NCI-H1105 (cell line): ENCODE results near the gene CERS6.
"Not testable (repeated sequence)": the region's sequence is repeated elsewhere in the genome, so short reads cannot be mapped to it uniquely, and the experiment has no call there.

Experiments used
- DNase-seq: peaks from one replicate; lab custom pipeline; 2025; lab: John Stamatoyannopoulos, UW

Gene CERS6

DNA sequence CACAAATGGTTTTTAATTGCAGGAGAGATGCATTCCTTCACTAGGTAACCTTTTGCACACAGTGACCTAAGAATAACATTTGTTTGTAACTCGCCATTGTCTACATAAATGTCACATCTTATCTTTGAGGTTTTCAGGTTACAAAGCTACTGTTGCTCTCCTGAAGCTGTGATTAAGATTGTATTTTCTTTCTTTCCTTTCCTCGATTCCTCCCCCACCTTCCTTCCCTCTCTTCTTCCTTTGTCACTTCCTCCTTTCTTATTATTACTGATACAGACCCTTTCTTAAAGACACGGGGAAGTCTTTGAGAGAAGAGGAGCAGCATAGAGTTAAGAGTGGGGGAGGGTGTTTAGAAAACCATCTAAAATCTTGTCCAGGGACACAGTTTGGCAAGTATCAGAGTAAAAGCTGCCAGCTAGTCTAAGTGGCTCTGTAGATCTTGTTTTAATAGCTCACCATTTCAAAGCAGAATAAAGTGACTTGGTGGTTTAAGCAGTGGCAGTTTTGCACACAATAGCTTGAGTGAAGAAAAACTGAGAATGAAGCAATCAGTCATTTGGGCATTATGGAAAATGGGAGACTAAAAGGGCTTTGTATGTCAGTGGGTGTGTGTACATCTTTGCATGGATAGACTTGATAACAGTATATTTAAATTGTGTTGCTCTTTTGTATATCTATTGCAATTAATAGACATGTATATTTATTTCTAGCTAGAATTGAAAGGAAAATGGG is 10.9 kb downstream of the CERS6 start:
- DNase-seq: no peak

DNA sequence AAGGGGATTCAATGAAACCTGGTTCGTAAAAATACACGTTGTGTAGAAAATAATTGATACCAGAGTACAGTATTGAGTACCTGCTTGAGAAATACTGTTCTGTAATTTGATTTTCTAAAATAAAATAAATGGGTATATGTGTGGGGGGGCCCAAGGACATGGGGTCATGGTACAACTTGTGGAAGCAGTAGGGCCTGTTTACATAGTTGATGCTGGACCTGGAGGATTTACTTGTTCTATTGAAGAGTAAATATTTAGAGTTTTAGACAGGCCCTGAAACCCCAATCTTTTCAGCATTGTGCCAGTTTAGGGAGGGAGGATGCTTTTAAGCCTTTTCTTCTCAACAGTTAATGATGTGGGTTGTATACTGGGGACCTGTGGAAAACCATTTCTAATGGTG is 11.7 kb downstream of the CERS6 start:
- DNase-seq: no peak

DNA sequence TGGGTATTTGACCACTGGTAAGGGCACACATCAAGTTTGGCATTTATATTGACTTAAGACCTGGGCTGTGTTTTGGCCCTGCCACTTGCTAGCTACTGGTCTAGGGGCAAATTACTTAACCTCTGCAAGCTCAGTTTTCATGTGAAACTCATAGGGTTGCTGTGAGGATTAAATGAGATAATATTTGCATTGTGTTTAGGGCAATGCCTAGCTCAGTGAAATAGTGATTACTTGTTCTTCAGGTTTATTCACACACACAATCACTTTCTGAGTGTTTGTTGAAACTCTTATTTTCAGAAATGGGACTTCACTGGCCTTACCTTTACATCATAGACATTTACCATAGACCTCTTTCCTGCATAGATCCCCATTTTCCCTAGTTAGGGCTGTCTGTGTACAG is 12.3 kb downstream of the CERS6 start:
- no peak for DNase-seq

DNA sequence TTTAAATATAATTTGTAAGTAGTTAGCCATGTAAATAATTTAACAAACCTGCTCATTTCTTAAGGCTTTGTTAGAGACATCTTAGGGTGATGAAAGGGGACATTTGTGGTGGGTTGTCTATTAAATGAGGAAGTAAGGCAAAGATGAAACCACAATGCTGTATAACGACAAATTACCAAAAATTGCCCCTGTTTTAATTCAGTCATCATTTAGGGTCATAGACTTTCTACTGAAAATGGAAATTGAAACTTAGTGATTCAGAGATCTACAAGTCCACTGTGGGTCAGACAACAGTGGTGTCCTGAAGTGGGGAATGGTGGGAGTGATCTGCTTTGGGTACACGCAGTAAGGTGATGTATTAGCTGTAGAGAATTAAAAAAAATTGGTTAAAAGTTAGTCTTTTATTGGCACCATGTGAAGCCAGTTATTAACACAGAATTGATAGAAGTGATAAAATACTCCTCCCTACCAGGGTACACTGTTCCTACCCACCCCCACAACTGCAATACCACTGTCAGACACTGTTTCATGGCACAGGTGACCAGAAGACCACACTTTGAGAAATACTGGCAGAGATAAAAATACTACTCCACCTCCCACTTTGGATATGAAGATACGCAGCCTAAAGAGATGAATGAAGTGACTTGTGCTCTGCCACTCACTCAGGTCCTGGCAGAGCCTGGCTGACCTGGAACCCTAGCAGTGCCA is 13.4 kb downstream of the CERS6 start:
- DNase-seq: no peak

DNA sequence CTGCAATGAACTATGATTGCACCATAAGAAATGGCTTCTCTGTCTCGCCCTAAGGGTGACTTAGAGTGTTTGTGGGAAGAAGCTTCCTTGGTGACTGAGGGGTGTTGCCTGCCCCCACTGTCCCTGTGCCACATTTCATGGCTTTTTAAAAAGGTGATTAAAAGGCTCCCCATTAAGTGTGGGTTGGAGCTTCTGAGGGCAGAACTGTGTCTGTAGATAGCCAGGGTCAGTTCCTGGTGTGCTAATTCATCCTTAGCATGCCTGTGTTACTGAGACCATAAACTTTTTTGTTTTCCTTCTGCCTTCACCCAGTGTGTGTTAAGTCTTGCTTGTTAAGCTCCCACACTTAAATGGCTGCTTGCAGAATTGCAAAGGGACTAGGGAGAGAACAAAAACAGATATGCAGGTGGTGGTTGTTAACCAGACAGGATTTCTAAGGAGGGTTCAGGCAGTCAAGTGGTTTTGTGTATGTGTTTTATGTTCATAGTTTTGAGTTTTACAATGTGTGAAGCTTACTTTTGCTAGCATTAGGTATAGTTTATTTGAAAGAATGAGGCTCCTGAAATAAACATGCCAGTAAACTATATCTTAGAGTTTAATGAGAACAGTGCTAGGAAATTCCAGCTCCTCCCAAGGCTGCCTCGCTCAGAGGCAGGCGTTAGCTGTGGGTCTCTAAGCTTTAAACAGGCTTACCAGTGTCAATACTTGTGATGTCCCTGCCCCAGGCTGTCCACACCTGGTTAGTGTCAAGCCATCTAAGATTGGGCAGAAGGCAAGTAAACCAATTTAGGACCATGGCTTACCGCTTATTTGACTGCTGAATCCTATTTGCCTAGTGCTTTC is 14.5 kb downstream of the CERS6 start:
- no peak for DNase-seq

DNA sequence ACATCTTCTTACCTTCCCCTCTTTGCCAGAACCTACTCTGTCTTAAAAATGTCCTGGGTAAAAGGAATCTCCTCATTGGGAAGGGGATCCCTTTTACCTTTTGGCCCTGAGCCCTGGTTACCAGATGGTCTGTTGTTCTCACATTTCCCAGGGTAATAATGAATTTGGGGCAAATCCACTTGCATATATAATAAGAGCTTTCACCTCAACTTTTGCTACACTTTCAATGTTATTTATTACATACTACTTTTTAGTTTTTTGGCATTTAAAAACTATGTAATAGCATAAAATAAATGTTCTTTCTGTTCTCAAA is 15.0 kb downstream of the CERS6 start:
- DNase-seq: no peak

DNA sequence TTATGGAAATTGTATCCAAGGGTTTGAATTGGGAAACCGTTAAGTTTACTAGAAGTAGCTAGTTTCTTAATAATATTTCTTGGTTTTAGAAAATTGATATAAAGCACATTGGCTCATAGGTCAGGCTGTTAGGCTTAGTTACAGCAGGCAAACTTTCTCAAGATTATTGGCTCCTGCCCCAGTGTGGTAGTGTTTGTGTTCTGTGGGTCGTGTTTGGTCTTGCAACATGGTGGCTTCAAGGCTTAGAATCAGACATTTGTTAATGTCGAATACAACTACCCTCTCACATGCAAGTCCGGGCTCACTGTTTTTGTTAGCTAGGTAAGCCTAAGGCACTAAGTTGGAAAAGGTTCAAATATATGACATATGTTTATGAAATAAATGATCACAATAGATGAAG is 19.6 kb downstream of the CERS6 start:
- no peak for DNase-seq

DNA sequence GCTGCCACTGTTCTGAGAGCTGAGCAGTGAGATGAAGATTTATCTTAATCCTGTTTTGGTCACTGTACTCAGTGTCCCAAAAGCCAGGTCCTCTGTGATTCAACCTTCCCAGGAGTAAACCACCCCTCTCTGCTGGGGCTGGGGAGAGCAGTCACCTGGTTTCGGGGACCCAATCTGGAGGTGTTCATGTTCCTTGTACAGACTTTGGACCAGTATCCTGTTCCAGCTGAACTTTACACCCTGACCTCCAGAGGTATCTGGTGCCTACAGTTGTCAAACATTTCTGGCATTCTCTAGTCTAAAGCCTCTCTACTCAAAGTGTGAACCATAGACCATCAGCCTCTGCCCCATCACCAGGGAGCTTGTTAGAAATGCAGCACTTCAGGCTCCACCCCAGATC is 22.1 kb downstream of the CERS6 start:
- no peak for DNase-seq

DNA sequence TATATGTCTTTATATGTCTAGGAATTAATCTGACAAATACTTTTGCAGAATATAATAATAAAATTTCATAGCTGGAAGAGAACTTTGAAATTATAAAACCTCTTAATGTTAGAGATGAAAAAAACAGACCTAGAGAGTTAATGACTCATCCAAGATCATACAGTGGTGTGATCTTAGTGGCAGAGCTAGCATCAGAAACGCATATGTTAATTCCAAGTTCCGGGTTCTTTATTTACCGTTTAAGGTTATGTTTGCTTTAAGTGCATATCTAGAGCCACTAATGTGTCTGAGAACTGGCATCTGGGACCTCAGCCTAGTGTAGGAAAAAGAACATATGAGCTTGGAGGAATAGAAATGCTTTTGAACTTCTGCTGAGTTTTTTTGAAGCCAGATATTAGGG is 24.3 kb downstream of the CERS6 start:
- DNase-seq: no peak

DNA sequence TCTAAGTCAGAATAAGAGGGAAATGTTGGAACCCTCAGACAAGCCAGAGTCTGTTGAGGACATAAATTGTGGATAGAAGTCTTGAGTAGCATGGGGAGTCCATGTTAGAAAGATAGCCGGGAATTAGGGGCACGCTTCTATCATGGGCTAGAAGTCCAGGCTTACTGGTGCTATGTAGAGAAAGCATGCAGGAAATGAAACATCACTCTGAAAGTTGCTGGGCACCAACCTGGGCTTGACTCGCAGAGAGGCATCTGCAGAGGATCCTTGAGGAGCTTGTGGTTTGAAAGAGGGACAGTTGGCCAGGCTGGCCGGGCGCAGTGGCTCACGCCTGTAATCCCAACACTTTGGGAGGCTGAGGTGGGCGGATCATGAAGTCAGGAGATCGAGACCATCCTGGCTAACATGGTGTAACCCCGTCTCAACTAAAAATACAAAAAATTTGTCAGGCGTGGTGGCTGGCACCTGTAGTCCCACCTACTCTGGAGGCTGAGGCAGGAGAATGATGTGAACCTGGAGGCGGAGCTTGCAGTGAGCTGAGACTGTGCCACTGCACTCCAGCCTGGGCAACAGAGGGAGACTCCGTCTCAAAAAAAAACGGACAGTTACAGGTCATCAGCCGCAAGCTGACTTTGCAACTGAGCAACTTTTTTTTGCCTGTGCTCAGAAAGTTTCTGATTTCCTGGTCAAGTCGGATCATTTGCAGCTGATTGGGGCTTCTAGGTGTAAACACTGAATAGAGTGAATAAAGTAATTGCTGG is 24.9 kb downstream of the CERS6 start:
- no peak for DNase-seq

DNA sequence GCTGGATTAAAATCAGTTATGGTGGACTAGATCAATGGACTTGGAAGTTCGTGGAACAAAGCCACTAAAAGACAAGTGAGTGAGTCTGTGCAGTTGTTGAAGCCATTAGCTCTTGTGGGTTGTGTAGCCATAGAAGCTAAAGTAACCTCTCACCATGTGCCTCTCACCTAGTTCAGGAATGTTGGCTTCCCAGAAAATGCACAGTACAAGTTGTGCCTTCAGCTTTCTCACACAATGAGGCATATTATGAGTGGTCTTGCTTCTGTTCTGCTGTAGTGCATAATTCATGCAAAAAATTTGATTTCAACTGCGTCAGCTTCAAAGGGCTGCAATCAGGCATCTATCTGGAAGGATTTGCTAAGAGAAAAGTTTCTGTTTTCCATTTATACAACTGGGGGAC is 26.2 kb downstream of the CERS6 start:
- no peak for DNase-seq

DNA sequence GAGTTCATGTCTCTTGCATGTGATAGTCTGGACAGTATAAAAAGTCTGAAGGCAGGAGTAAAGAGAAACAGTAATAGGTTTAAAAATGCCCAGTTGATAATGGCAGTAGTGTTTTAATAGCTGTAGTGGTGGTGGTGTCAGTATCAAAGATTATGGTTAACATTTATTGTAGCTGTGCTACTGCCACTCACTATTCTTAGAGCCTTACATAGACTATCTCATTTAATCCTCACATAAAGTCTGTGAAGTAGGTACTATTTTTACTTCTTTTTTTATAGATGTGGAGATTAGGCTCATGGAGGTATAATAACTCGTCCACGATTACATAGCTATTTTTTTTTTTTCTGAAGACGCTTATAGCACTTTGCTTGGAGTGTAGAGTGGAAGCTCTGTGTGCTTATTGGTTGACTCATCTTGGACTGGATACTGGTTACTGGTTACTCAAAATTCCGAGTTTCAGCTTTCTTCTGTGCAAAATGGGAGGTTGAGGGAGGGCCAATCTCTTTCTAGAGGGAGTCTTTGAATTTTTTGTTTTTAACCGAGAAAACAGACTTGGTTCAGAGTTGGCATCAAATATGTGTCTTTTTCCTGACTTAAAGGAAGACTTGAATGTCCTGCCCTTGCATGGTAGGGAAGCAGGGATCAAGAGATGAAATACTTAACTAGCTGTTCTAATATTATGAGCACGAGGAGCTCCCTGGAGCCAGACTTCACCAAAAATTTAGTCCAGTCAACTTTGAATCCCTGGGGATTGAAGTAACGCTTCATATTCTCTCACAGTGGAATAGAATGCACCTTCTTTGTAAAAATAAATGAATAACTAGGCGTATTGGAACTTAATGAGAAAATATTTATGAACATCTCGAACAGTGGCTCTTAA is 27.1 kb downstream of the CERS6 start:
- no peak for DNase-seq

DNA sequence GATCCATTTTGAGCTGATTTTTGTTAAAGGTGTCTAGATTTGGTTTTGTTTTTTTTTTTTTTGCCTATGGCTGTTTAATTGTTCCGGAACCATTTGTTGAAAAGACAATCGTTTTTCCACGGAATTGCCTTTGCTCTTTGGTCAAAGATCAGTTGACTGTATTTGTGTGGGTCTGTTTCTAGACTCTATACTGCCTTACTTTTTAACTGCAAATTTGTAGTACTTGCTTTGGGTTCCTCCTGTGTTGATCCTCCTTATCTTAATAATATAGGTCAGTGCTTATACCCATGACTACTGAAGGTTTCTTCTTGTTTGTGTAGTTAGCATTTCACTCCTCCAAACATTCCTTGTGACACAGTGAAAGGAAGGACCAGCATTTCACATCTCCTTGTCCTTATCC is 30.4 kb downstream of the CERS6 start:
- DNase-seq: no peak

DNA sequence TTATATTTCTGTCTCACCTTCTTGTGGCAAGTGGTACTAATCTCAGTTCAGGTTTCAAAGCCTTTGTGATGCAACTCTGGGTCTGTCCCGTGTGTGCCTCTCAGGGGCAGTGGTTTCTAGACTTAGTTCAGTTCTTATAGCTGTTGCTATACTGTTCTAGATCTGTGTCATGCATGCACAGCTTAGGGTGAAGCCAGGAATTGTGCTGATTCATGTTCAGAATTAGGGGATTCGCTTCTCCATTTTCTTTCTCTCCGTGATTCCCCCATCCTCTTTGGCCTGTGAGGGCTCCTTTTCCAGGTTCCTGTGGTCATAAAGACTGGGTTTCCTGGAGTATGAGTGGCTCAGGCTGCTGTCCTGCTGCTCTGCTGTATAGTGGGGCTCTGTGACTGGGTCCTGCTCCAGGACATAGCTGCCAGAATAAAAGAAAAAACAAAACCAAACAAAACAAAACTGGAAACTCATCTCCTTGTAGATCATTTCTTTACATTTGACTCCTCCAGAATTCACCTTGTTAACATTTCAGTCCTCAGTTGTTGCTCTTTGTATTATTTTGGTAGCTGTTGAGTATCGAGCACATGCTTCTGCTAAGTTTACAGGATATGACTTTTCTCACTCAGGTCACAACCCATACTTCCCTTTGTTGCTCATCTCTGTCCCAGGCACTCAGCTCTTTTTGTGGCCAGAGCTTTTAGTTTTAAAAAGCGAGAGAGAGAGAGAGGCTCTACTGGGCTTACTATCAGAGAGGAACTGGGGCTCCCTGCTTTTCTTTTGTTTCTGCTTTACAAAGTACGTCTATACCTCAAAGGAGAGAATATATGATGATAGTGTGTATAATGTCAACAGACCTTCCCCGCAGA is 34.2 kb downstream of the CERS6 start:
- DNase-seq: no peak

DNA sequence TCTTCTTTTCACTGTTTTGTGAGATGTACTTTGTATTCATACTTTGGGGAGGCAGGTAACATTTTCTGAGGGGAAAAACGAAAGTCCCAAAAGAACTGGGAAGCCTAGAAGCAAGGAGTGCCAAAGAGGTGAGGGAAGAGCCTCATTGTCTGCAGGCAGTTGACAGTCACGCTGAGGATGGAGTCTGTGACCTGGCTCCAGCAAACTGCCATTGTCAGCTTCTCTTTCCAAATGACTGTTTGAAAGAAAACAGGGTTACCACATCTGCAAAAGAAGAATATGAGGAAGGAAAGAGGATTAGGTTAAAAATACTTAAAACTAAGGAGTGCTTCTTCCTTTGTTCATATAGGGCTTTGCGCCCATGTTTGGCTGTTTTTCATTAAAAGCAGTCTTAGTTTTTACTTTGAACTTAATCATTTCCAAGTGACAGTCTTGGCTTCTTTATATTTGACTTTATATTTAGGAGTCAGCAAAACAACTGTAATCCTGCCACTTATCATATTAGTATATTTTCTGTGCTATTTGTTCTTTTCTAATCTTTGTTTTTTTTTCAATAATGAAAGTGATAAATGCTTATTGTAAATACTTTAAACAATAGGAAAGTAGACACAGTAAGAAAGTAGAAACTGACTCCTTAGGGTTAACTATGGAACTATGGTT is 35.0 kb downstream of the CERS6 start:
- DNase-seq: no peak

DNA sequence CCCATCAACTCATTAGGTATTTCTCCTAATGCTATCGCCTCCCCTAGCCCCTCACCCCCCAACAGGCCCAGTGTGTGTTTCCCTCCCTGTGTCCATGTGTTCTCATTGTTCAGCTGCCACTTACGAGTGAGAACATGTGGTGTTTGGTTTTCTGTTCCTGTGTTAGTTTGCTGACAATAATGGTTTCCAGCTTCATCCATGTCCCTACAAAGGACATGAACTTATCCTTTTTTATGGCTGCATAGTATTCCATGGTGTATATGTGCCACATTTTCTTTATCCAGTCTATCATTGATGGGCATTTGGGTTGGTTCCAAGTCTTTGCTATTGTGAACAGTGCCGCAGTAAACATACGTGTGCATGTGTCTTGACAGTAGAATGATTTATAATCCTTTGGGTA is 35.7 kb downstream of the CERS6 start:
- not testable (repeated sequence) for DNase-seq

DNA sequence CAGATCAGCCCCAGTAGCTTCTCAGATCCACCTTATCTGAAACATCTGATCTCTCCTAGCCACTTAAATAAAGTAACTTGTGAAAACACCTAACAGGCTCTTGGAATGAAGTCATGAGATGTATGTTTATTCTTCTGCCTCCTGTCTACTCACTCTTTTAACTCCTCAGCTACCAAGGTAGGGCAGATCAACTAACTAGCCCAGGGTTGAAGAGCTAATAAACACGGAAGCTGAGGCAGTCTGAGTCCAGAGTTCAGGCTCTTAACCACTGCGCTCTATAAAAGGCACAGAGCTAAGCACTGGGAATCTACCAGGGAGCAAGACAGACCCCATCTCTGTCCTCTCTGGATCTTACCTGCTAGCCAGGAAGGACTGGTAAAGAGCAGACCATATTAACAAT is 37.1 kb downstream of the CERS6 start:
- DNase-seq: not testable (repeated sequence)

DNA sequence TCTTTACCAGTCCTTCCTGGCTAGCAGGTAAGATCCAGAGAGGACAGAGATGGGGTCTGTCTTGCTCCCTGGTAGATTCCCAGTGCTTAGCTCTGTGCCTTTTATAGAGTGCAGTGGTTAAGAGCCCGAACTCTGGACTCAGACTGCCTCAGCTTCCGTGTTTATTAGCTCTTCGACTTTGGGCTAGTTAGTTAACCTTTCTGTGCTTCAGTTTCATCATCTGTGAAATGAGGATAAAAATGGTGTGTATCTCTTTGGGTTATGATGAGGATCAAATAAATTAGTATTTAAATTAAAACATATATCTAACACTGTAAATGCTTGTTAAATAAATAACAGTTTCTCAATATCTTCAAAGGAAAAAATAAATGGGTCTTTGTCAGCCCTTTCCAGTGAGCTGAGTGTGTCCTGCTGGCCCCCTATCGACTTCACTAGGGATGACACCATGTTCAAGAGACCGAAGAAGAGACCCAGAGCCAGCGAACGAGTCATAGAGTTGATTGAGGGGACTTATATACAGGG is 38.2 kb downstream of the CERS6 start:
- no peak for DNase-seq

DNA sequence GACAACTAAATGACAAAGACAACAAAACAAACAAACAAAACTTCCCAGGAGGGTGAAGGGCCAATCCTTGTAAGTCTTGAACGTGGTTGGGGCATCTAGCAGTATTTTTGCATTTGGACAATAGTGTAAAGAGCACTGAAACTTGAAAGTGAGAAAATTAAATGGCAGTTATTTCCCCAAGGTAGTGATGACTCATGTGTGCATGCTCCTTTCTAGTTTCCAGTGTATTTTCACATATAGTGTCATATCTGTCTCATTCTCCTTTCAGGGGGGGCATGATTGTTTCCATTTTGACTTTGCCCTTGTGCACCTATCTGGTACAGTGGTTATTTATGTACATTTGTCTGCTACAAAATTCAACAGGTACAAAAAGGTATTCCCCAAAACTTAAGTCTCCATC is 39.5 kb downstream of the CERS6 start:
- no peak for DNase-seq

DNA sequence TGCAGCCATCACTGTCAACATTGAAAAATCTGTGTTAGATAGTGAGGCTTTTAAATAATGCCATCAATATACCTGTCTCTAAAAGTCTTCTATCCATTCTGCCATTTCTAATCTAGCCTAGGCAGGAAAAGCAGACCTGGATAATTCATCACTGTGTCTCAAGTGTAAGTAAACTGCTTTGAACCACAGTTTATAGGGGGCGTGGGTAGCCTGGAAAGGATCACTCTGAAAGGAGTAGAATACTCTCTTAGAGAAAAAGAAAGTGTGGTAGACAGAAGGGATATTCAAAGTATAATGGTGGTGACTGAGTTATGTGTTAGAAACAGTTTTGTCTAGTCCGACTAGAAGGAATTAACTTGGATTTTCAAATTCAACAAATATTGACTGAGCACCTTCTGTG is 40.8 kb downstream of the CERS6 start:
- no peak for DNase-seq
